ENCODE measurements around the gene TAF11. TPM values are rescaled to one million over a fixed set of nuclear protein-coding genes. Genes with fewer than 3 reads are reported as not detected.
"Not testable (repeated sequence)": the region's sequence is repeated elsewhere in the genome, so short reads cannot be mapped to it uniquely, and the experiment has no call there.

The TAF11 gene
- total RNA-seq, 1 experiment from 2014 or later = 32.9 TPM

DNA sequence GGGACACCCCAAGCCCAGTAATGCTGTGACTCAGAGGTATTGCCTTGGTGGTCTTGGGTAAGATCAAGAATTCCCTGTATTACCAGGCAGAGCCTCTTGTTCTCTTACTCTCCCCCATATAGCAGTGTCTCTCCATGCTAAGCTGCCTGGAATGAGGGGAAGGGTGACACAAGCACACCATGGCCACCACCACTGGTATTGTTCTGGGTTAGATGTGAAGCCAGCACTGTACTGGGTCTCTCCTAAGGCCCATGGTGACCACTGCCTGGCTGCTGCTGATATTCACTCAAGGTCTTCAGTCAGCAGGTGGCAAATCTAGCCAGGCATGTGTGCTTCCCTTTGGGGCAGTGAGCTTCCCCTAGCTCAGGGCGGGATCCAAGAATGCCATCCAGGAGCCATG lies 36.5 kb downstream of the TAF11 start:
- no TSS peak for BruUV-seq (replicated peaks)
- no peak overlapping the region for H3K4me3 ChIP-seq (ENCODE audit: low read depth, low read length, poor library complexity, severe bottlenecking)
- no peaks in the 10 kb centered on the region for H3K9me3 ChIP-seq (ENCODE audit: low read depth, low read length, poor library complexity, severe bottlenecking)
- H3K27me3 ChIP-seq (replicated peaks; ENCODE audit: insufficient read depth, low read depth, low read length, poor library complexity) = no peaks in the 10 kb centered on the region
- CTCF ChIA-PET = no interaction called here
- POLR2A ChIA-PET (ENCODE audit: low non-redundant PET) = no interaction called here
- TF ChIP-seq CTCF (conservative IDR thresholded peaks at IDR 0.05; ENCODE audit: low read depth, low read length) (no peak), EZH2 (IDR thresholded peaks at IDR 0.05; ENCODE audit: borderline replicate concordance, low read depth, low read length, poor library complexity, severe bottlenecking) (no peak)
- peaks cover 17% of the 10 kb centered on the region for H3K36me3 ChIP-seq (ENCODE audit: insufficient read depth, low read length, poor library complexity, severe bottlenecking)
- H3K27ac ChIP-seq (ENCODE audit: low read depth, low read length, poor library complexity, severe bottlenecking) = no peak overlapping the region
- DNase-seq (ENCODE audit: low spot score) = no peak
- intact Hi-C loops (cut with micrococcal nuclease; ENCODE audit: unreplicated experiment) = no loop called here
- no peaks in the 10 kb centered on the region for H3K4me1 ChIP-seq (ENCODE audit: insufficient read depth, low read length, poor library complexity, severe bottlenecking)

- BruUV-seq (replicated peaks); H3K9me3 ChIP-seq (ENCODE audit: low read depth, low read length, poor library complexity, severe bottlenecking); DNase-seq (ENCODE audit: low spot score); H3K27me3 ChIP-seq (replicated peaks; ENCODE audit: insufficient read depth, low read depth, low read length, poor library complexity); H3K4me3 ChIP-seq (ENCODE audit: low read depth, low read length, poor library complexity, severe bottlenecking); POLR2A ChIA-PET (ENCODE audit: low non-redundant PET); H3K36me3 ChIP-seq (ENCODE audit: insufficient read depth, low read length, poor library complexity, severe bottlenecking); H3K4me1 ChIP-seq (ENCODE audit: insufficient read depth, low read length, poor library complexity, severe bottlenecking); H3K27ac ChIP-seq (ENCODE audit: low read depth, low read length, poor library complexity, severe bottlenecking); CTCF ChIA-PET; intact Hi-C loops (cut with micrococcal nuclease; ENCODE audit: unreplicated experiment): not testable (repeated sequence)
These were observed 38.8 kb downstream of the TAF11 start for GRCh38 chr6:34849066-34849465.

DNA sequence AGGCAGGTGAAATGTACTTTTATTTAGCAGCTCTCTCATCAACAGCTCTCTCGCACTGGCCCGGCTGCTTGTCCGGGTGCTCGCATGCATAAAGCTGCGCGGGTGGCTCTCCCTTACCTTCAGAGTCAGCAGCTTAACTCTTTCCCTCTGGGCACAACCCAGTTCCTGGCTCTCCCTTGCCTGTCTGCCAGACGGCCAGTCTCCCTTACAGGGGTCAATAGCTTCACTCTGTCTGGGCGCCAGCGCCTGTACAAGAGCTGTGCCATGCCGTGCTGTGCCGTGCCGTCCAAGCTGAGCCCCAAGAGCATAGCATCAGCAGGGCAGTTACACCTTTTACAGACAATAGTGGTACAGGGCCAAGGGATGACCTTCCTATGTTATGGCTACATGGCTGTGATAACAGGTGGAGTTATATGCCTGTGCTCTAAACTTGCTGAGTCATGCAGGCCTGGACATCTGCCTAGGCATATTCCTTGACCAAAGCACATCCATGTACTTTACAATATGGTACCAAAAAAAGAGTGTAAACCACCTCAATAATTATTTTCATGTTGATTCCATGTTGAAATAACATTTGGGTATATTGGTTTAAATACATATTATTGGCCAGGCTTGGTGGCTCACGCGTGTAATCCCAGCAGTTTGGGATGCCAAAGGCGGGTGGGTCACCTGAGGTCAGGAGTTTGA lies 48.0 kb downstream of the TAF11 start:
- no peak for TF ChIP-seq CTCF (conservative IDR thresholded peaks at IDR 0.05; ENCODE audit: low read depth, low read length)
- TF ChIP-seq EZH2 (IDR thresholded peaks at IDR 0.05; ENCODE audit: borderline replicate concordance, low read depth, low read length, poor library complexity, severe bottlenecking) = no peak
- Histone ChIP-seq H3K27me3 (replicated peaks; ENCODE audit: insufficient read depth, low read depth, low read length, poor library complexity) (no peaks in the 10 kb centered on the region), H3K36me3 (ENCODE audit: insufficient read depth, low read length, poor library complexity, severe bottlenecking) (peaks cover 20% of the 10 kb centered on the region), H3K4me3 (ENCODE audit: low read depth, low read length, poor library complexity, severe bottlenecking) (no peak overlapping the region), H3K27ac (ENCODE audit: low read depth, low read length, poor library complexity, severe bottlenecking) (peak overlapping the region; percentile 42), H3K4me1 (ENCODE audit: insufficient read depth, low read length, poor library complexity, severe bottlenecking) (no peaks in the 10 kb centered on the region), H3K9me3 (ENCODE audit: low read depth, low read length, poor library complexity, severe bottlenecking) (no peaks in the 10 kb centered on the region)
- POLR2A ChIA-PET (ENCODE audit: low non-redundant PET) = no interaction called here
- no peak for DNase-seq (ENCODE audit: low spot score)
- no TSS peak for BruUV-seq (replicated peaks)
- intact Hi-C loops (cut with micrococcal nuclease; ENCODE audit: unreplicated experiment) = no loop called here
- CTCF ChIA-PET = interaction anchor here (0.6 kb wide), 1 partner anchor 71 kb away, joined by 9 read pairs; no protein-coding TSS in a partner anchor

DNA sequence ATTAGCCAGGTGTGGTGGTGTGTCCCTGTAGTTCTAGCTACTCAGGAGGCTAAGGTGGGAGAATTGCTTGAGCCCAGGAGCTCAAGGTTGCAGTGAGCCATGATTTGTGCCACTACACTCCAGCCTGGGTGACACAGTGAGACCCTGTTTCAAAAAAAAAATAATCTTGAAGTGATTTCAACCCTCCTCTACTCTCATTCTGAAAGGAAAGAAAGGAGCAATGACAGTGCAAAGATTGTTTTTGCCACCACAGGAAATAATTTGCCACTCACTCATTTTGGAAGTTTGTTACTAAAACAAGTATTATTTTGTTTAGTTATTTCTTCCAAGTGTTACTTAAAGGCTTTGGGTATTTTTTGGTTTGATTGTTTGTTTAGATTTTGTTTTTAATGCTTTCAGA lies 50.3 kb downstream of the TAF11 start:
- TF ChIP-seq EZH2 (IDR thresholded peaks at IDR 0.05; ENCODE audit: borderline replicate concordance, low read depth, low read length, poor library complexity, severe bottlenecking) (no peak), CTCF (conservative IDR thresholded peaks at IDR 0.05; ENCODE audit: low read depth, low read length) (no peak)
- intact Hi-C loops (cut with micrococcal nuclease; ENCODE audit: unreplicated experiment) = no loop called here
- no peak overlapping the region for H3K4me3 ChIP-seq (ENCODE audit: low read depth, low read length, poor library complexity, severe bottlenecking)
- CTCF ChIA-PET = no interaction called here
- H3K27me3 ChIP-seq (replicated peaks; ENCODE audit: insufficient read depth, low read depth, low read length, poor library complexity) = no peaks in the 10 kb centered on the region
- BruUV-seq (replicated peaks) = no TSS peak
- POLR2A ChIA-PET (ENCODE audit: low non-redundant PET) = no interaction called here
- H3K27ac ChIP-seq (ENCODE audit: low read depth, low read length, poor library complexity, severe bottlenecking) = no peak overlapping the region
- peaks cover 20% of the 10 kb centered on the region for H3K36me3 ChIP-seq (ENCODE audit: insufficient read depth, low read length, poor library complexity, severe bottlenecking)
- no peaks in the 10 kb centered on the region for H3K4me1 ChIP-seq (ENCODE audit: insufficient read depth, low read length, poor library complexity, severe bottlenecking)
- no peak for DNase-seq (ENCODE audit: low spot score)
- no peaks in the 10 kb centered on the region for H3K9me3 ChIP-seq (ENCODE audit: low read depth, low read length, poor library complexity, severe bottlenecking)

All from A673 (cell line).